PFSK-1 (cell line): ENCODE data around the gene EBF4.

Source experiments
- FOXP2 ChIP-seq: optimal IDR thresholded peaks from 2 replicates; pipeline ENCODE3; 2011; ENCODE audit warnings: borderline replicate concordance, control low read depth, inconsistent platforms; ENCODE audit not compliant: insufficient read depth; ENCODE audit errors: extremely low read length, extremely low read depth
- SIN3A ChIP-seq: IDR thresholded peaks from 2 replicates; pipeline ENCODE4 v1.6.1; 2012; ENCODE audit warnings: mild to moderate bottlenecking, low read length, moderate library complexity, borderline replicate concordance; ENCODE audit not compliant: insufficient read depth
- TAF1 ChIP-seq: IDR thresholded peaks from 2 replicates; pipeline ENCODE4 v1.6.1; 2012; ENCODE audit warnings: low read length, control low read depth, borderline replicate concordance; ENCODE audit not compliant: insufficient read depth

DNA sequence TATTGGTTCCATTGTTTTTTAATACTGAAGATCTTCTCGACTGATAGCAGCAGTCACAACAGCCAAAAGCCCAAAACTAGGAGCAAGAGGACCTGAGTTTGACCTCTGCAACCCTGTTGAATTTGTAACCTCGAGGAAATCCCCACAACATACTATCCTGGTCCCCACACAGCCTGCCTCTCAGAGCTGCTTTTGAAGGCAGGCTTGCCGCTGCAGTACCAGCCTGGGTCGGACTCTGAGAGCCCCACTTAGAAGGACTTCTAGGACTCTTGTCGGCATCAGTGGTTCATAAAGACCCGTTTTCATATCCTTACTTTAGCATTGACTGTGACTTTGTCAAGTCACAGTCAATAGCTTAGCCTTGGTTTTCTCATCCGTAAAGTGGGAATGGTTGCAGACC lies 49.3 kb downstream of the EBF4 start:
- TF ChIP-seq FOXP2 = no peak
- no peak for TF ChIP-seq SIN3A
- no peak for TF ChIP-seq TAF1
